Measurements from ENCODE around the gene NFATC3.

NFATC3 gene

GRCh38 chr16:68235887-68236136 lies 150.6 kb downstream of the NFATC3 start, which contains the start of gene ESRP2:
Gene ESRP2 (minus strand): TSS chr16:68236127. CDS start chr16:68236045, 82 bp downstream.
- peak within 1 kb of the TSS; percentile 64 for H3K4me3 ChIP-seq (replicated peaks; ENCODE audit: low read depth, low read length)
- TF ChIP-seq CTCF (IDR thresholded peaks at IDR 0.05; ENCODE audit: low read length, missing control alignments) = no peak
- DNase-seq (ENCODE audit: low read depth) = no peak

DNA sequence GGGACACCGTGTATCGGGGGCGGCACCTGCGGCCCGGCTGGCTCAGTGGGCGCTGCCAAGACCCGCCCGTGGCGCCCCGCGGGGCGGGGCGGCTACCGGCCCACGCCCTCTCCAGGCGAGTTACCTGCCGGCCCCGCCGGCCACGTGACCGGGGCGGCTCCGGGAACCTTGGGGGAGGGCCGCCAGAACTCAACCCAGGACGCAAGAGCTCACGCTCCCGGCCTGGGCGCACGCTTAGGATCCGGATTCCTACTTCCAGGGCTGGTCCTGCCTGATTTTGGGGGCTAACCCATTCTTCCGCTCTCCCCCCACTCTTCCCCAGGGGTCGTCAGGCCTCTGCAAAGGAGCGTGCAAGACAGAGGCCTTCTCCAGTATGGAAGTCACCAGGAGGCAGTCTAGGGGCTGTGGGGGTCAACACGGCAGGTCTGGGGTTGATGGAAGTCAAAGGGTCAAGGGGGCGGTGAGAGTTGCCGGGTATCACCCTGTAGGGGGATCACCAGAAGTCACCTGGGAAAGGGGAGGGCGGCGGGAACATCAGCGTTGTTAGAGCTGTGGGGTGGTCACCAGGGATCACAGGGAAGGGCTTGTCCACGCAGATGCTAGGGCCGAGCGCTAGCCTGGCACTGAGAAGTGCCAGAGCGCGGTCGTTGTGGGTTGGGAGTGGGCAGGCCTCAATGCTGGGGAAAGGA lies 151.1 kb downstream of the NFATC3 start:
- H3K4me3 ChIP-seq (replicated peaks; ENCODE audit: low read depth, low read length) = no peak overlapping the region
- TF ChIP-seq CTCF (IDR thresholded peaks at IDR 0.05; ENCODE audit: low read length, missing control alignments) = no peak
- no peak for DNase-seq (ENCODE audit: low read depth)

DNA sequence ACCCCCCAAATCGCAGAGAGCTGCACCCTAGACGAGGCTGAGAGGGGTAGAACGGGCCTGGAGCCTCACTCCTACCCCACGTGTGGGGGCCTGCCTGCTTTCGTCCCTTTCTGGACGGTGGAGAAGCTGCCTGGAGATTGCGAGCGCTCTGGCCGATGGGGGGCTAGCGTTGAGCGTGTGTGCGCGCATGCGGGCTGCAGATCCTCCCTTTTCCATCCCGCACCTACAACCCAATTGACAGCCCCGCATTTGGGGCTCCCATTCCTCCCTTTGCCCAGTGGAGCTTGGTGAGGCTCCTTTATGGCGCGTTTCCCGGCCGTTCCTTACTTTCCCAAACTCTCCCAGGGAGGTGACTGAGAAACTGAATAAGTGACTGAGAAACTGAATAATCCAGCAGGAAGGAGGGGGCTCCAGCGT lies 151.7 kb downstream of the NFATC3 start:
- no peak for DNase-seq (ENCODE audit: low read depth)
- no peak for TF ChIP-seq CTCF (IDR thresholded peaks at IDR 0.05; ENCODE audit: low read length, missing control alignments)
- H3K4me3 ChIP-seq (replicated peaks; ENCODE audit: low read depth, low read length) = peak overlapping the region; percentile 64

DNA sequence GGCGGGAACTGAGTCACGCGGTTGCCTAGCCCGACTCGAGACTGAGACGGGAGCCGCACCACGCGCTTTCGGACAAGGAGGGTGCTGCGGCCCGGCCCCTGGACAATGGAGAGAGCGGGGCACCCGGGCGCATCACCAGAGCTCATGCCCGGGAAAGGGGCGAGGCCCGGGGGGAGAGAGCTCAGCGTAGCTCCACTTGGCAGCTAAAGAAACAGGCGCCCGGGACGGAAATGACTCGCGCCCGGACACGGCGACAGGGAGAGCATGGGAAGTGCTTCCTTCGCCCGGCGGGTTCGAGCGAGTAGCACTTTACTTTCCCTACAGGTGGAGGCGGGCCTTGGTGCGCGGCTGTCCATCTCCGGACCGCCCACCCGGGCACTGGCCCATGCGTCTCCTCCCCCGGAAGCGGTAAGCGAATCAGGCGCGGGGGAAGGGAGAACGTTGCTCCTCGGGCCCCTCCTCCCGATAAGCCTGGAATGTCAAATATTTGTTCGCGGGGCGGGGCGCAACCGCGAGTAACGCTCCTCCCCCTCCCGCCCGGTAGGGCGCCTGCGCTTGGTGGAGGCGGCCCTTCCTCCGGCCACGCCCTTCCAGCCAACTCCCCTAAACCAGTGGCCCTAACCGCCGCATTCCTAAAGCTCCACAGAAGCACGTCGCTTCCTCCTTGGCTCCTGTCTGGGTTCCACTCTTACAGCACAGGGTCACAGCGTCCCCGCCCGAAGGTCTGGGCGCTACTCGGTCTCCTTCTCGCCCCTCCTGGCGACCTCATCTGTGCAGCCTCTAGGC lies 152.3 kb downstream of the NFATC3 start:
- peak overlapping the region; percentile 64 for H3K4me3 ChIP-seq (replicated peaks; ENCODE audit: low read depth, low read length)
- TF ChIP-seq CTCF (IDR thresholded peaks at IDR 0.05; ENCODE audit: low read length, missing control alignments) = no peak
- peak; percentile 98 for DNase-seq (ENCODE audit: low read depth)

DNA sequence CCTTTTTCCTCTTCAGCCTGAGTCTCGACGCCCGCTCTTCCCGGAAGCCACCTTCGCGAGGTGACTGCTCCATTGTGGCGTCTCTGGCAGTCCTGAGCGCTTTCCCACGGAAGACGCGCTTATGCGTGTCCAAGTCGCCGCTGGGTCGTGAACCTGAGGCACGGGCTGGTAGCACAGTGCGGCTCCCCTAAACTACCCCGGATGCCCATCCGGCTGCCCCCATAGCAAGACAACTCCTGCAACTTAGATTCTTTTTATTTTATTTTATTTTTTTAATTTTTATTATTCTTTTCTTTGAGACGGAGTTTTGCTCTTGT lies 152.8 kb downstream of the NFATC3 start:
- peak overlapping the region; percentile 54 for H3K4me3 ChIP-seq (replicated peaks; ENCODE audit: low read depth, low read length)
- TF ChIP-seq CTCF (IDR thresholded peaks at IDR 0.05; ENCODE audit: low read length, missing control alignments) = no peak
- DNase-seq (ENCODE audit: low read depth) = no peak

DNA sequence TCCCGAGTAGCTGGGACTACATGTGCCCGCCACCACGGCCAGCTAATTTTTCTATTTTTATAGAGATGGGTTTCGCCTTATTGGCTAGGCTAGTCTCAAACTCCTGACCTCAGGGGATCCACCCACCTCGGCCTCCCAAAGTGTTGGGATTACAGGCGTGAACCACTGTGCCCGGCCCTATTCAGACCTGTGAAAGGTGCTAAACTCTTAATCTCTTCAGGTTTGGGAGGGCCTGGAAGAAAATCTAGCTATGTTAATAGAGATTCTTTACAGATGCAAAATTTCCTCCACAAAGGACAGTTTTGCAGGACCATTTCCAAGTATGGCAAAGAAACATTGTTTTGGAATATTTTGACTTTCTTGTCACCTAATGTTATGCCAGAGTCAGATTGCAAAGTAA lies 156.9 kb downstream of the NFATC3 start:
- no peak for TF ChIP-seq CTCF (IDR thresholded peaks at IDR 0.05; ENCODE audit: low read length, missing control alignments)
- DNase-seq (ENCODE audit: low read depth) = no peak
- H3K4me3 ChIP-seq (replicated peaks; ENCODE audit: low read depth, low read length) = no peak overlapping the region
